ENCODE measurements around the gene NT5DC3. TPM values are rescaled to one million over a fixed set of nuclear protein-coding genes. Genes with fewer than 3 reads are reported as not detected.

The NT5DC3 gene
- total RNA-seq, 1 experiment from 2014 or later: 19.7 TPM

DNA sequence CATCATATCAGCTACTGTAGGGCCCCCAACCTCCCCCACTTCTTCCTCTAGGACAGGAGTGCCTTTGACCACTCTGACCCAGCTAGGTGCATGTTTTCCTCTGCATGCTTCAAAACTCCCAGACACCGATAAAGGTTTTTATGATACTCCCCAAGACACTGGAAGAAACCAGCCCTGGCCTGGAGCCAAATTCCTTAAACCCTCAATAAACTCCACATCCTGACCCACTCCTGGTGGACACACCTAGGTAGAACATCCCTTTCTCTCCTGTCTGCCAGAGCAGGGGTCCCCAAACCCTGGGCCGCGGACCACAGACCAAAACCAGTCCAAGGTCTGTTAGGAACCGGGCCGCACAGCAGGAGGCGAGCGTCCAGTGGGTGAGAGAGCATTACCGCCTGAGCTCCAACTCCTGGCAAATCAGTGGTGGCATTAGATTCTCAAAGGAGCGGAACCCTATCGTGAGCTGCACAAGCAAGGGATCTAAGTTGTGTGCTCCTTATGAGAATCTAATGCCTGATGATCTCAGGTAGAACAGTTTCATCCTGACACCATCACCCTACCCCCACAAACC lies 49.6 kb downstream of the NT5DC3 start:
- H3K27ac ChIP-seq (ENCODE audit: low read depth, low read length, poor library complexity, severe bottlenecking): no peak overlapping the region
- POLR2A ChIA-PET (ENCODE audit: low non-redundant PET): no interaction called here
- no peak for TF ChIP-seq EZH2 (IDR thresholded peaks at IDR 0.05; ENCODE audit: borderline replicate concordance, low read depth, low read length, poor library complexity, severe bottlenecking)
- TF ChIP-seq, protein P1, sequence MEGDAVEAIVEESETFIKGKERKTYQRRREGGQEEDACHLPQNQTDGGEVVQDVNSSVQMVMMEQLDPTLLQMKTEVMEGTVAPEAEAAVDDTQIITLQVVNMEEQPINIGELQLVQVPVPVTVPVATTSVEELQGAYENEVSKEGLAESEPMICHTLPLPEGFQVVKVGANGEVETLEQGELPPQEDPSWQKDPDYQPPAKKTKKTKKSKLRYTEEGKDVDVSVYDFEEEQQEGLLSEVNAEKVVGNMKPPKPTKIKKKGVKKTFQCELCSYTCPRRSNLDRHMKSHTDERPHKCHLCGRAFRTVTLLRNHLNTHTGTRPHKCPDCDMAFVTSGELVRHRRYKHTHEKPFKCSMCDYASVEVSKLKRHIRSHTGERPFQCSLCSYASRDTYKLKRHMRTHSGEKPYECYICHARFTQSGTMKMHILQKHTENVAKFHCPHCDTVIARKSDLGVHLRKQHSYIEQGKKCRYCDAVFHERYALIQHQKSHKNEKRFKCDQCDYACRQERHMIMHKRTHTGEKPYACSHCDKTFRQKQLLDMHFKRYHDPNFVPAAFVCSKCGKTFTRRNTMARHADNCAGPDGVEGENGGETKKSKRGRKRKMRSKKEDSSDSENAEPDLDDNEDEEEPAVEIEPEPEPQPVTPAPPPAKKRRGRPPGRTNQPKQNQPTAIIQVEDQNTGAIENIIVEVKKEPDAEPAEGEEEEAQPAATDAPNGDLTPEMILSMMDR (conservative IDR thresholded peaks at IDR 0.05; ENCODE audit: low read depth, low read length): no peak
- H3K9me3 ChIP-seq (ENCODE audit: low read depth, low read length, poor library complexity, severe bottlenecking): no peaks in the 10 kb centered on the region
- no peaks in the 10 kb centered on the region for H3K27me3 ChIP-seq (replicated peaks; ENCODE audit: insufficient read depth, low read depth, low read length, poor library complexity)
- intact Hi-C loops (cut with micrococcal nuclease; ENCODE audit: unreplicated experiment): no loop called here
- H3K36me3 ChIP-seq (ENCODE audit: insufficient read depth, low read length, poor library complexity, severe bottlenecking): peaks cover 22% of the 10 kb centered on the region
- CTCF ChIA-PET: no interaction called here
- peaks cover under 1% of the 10 kb centered on the region for H3K4me1 ChIP-seq (ENCODE audit: insufficient read depth, low read length, poor library complexity, severe bottlenecking)
- no peak for DNase-seq (ENCODE audit: low spot score)
- no TSS peak for BruUV-seq (replicated peaks)
- H3K4me3 ChIP-seq (ENCODE audit: low read depth, low read length, poor library complexity, severe bottlenecking): no peak overlapping the region

DNA sequence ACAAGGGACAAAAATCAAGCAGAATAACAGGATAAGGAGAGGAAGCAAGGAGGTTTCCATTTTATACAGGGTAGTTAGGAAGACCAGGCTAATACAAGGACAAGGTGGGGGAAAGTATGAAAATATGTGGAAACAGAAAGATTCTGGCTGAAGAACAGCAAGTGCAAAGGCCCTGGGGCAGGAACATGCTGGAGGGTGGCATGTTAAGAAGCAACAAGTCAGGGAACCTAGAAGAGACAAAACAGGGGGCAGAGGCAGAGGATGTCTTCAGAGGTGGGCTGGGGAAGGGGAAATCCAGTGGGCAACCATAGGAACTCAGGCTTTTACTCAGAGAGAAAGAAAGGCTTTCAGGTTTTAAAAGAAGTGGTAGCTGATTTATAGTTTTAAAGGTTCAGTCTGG lies 54.8 kb downstream of the NT5DC3 start:
- no peak for TF ChIP-seq EZH2 (IDR thresholded peaks at IDR 0.05; ENCODE audit: borderline replicate concordance, low read depth, low read length, poor library complexity, severe bottlenecking)
- TF ChIP-seq, protein P1 (conservative IDR thresholded peaks at IDR 0.05; ENCODE audit: low read depth, low read length): no peak
- no peak for DNase-seq (ENCODE audit: low spot score)
- intact Hi-C loops (cut with micrococcal nuclease; ENCODE audit: unreplicated experiment): no loop called here
- no TSS peak for BruUV-seq (replicated peaks)
- H3K27me3 ChIP-seq (replicated peaks; ENCODE audit: insufficient read depth, low read depth, low read length, poor library complexity): no peaks in the 10 kb centered on the region
- H3K36me3 ChIP-seq (ENCODE audit: insufficient read depth, low read length, poor library complexity, severe bottlenecking): peaks cover 10% of the 10 kb centered on the region
- no peak overlapping the region for H3K4me3 ChIP-seq (ENCODE audit: low read depth, low read length, poor library complexity, severe bottlenecking)
- no peak overlapping the region for H3K27ac ChIP-seq (ENCODE audit: low read depth, low read length, poor library complexity, severe bottlenecking)
- ChIA-PET POLR2A (ENCODE audit: low non-redundant PET) (no interaction called here), CTCF (no interaction called here)
- H3K9me3 ChIP-seq (ENCODE audit: low read depth, low read length, poor library complexity, severe bottlenecking): no peaks in the 10 kb centered on the region
- H3K4me1 ChIP-seq (ENCODE audit: insufficient read depth, low read length, poor library complexity, severe bottlenecking): no peaks in the 10 kb centered on the region

DNA sequence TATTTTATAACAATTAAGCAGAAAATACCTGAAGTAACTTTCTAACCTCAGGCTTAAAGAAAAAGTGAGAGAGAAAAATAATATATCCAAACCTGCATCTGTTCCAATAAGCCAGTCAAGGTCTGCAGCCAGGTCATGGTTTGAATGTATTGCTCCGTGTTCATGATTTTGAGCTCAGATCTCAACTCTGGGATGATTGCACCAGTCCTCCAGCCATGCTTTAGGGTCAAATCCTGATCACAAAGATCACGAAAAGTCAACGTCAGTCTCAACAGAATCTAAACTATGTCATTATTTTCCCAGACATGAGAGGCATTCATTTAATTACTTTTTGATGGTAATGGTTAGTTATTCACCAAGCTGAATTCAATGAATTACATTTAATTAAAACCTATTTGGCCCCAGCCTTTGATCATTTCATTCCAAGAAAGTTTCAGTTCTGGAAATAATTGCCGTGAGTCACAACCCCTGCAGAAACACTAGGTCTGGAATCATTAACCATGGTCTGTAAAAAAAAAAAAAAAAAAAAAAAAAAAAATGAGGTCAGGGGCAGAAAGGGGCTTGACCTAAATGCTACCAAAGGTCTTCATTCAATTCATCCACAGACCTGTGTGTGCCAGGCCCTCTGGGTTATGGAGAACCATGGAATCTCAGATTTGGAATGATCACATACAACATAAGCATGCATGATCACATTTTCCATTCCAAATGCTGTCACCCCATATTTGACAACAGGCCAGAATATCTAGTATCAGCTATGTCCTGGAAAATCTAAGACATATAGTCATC lies 55.6 kb downstream of the NT5DC3 start:
- TF ChIP-seq, protein P1 (conservative IDR thresholded peaks at IDR 0.05; ENCODE audit: low read depth, low read length): no peak
- TF ChIP-seq EZH2 (IDR thresholded peaks at IDR 0.05; ENCODE audit: borderline replicate concordance, low read depth, low read length, poor library complexity, severe bottlenecking): no peak
- Histone ChIP-seq H3K9me3 (ENCODE audit: low read depth, low read length, poor library complexity, severe bottlenecking) (no peaks in the 10 kb centered on the region), H3K36me3 (ENCODE audit: insufficient read depth, low read length, poor library complexity, severe bottlenecking) (peaks cover 13% of the 10 kb centered on the region), H3K27ac (ENCODE audit: low read depth, low read length, poor library complexity, severe bottlenecking) (no peak overlapping the region), H3K4me1 (ENCODE audit: insufficient read depth, low read length, poor library complexity, severe bottlenecking) (no peaks in the 10 kb centered on the region), H3K4me3 (ENCODE audit: low read depth, low read length, poor library complexity, severe bottlenecking) (no peak overlapping the region), H3K27me3 (replicated peaks; ENCODE audit: insufficient read depth, low read depth, low read length, poor library complexity) (no peaks in the 10 kb centered on the region)
- no peak for DNase-seq (ENCODE audit: low spot score)
- no TSS peak for BruUV-seq (replicated peaks)
- intact Hi-C loops (cut with micrococcal nuclease; ENCODE audit: unreplicated experiment): no loop called here
- CTCF ChIA-PET: no interaction called here
- POLR2A ChIA-PET (ENCODE audit: low non-redundant PET): no interaction called here

All from A673 (cell line).